Amygdala (tissue), 56 donors: ENCODE measurements around the gene TTPAL.

Experiments used
- DNase-seq, 56 donors: peaks; one replicate each; lab custom pipeline; 2025; lab: John Stamatoyannopoulos, UW

TTPAL gene

GRCh38 chr20:44532981-44533331 lies 57.3 kb downstream of the TTPAL start:
- no peak for DNase-seq

GRCh38 chr20:44533928-44534327 lies 58.3 kb downstream of the TTPAL start:
- DNase-seq, result peak in 2 of 56 donors; percentile 25 to 37

GRCh38 chr20:44536175-44536574 lies 60.5 kb downstream of the TTPAL start:
- DNase-seq, result no peak

- DNase-seq, result no peak
These were observed 62.3 kb downstream of the TTPAL start for GRCh38 chr20:44537993-44538392.

GRCh38 chr20:44540834-44541233 lies 65.2 kb downstream of the TTPAL start:
- no peak for DNase-seq

GRCh38 chr20:44541992-44542391 lies 66.3 kb downstream of the TTPAL start:
- DNase-seq, result no peak

GRCh38 chr20:44542890-44543289 lies 67.2 kb downstream of the TTPAL start:
- DNase-seq, result no peak

- no peak for DNase-seq
These were observed 67.7 kb downstream of the TTPAL start for GRCh38 chr20:44543358-44543757.
